GM23248 (cell line): ENCODE data around the gene TPRA1. TPM values are rescaled to one million over a fixed set of nuclear protein-coding genes. Genes with fewer than 3 reads are reported as not detected.

Experiments used
- DNase-seq: peaks from one replicate; pipeline ENCODE4 v3.0.0-alpha.2; 2015
- H2AFZ ChIP-seq: fragments of 200-600 bp; sonication (generic); 2 replicates; pipeline ENCODE4 v1.6.1; 2016; ENCODE audit warnings: antibody characterized with exemption
- H3F3A ChIP-seq: fragments of 200-600 bp; sonication (generic); 2 replicates; pipeline ENCODE4 v1.6.1; 2016; ENCODE audit warnings: mild to moderate bottlenecking, antibody characterized with exemption, mixed run types; ENCODE audit not compliant: insufficient read depth
- H3K27ac ChIP-seq: fragments of 200-600 bp; sonication (generic); 2 replicates; pipeline ENCODE4 v1.5.1; 2016; ENCODE audit warnings: mild to moderate bottlenecking
- H3K27me3 ChIP-seq: fragments of 200-600 bp; sonication (generic); replicated peaks from 2 replicates; pipeline ENCODE4 v1.6.1; 2016; ENCODE audit warnings: mild to moderate bottlenecking; ENCODE audit not compliant: insufficient read depth
- H3K36me3 ChIP-seq: fragments of 200-600 bp; sonication (generic); 2 replicates; pipeline ENCODE4 v1.6.1; 2016; ENCODE audit warnings: low read depth, mild to moderate bottlenecking
- H3K4me1 ChIP-seq: fragments of 200-600 bp; sonication (generic); 2 replicates; pipeline ENCODE4 v1.6.1; 2016; ENCODE audit warnings: mild to moderate bottlenecking; ENCODE audit not compliant: insufficient read depth
- H3K4me2 ChIP-seq: fragments of 200-600 bp; sonication (generic); one replicate; pipeline ENCODE4 v1.6.1; 2016; ENCODE audit warnings: mild to moderate bottlenecking; ENCODE audit not compliant: unreplicated experiment
- H3K4me3 ChIP-seq: fragments of 200-600 bp; sonication (generic); 2 replicates; pipeline ENCODE4 v1.5.1; 2016; ENCODE audit warnings: mild to moderate bottlenecking
- H3K79me2 ChIP-seq: fragments of 200-600 bp; sonication (generic); 2 replicates; pipeline ENCODE4 v1.6.1; 2016; ENCODE audit warnings: mild to moderate bottlenecking; ENCODE audit not compliant: insufficient read depth
- H3K9ac ChIP-seq: fragments of 200-600 bp; sonication (generic); 2 replicates; pipeline ENCODE4 v1.6.1; 2016; ENCODE audit warnings: mild to moderate bottlenecking
- H3K9me2 ChIP-seq: fragments of 200-600 bp; sonication (generic); 2 replicates; pipeline ENCODE4 v1.6.1; 2016; ENCODE audit warnings: mixed run types, mild to moderate bottlenecking, moderate library complexity; ENCODE audit not compliant: insufficient read depth
- H3K9me3 ChIP-seq: fragments of 200-600 bp; sonication (generic); one replicate; pipeline ENCODE4 v1.6.1; 2017; ENCODE audit warnings: low read depth
- H4K20me1 ChIP-seq: fragments of 200-600 bp; sonication (generic); 2 replicates; pipeline ENCODE4 v1.6.0; 2016; ENCODE audit not compliant: insufficient read depth
- EZH2 ChIP-seq: fragments of 200-600 bp; sonication (generic); IDR thresholded peaks from 2 replicates; pipeline ENCODE4 v1.6.1; 2018; ENCODE audit warnings: antibody characterized with exemption, mild to moderate bottlenecking; ENCODE audit not compliant: insufficient read depth, poor library complexity, severe bottlenecking
- EZH2phosphoT487 ChIP-seq: fragments of 200-600 bp; sonication (generic); IDR thresholded peaks from 2 replicates; pipeline ENCODE4 v1.6.1; 2018; ENCODE audit warnings: antibody characterized with exemption, moderate library complexity, mild to moderate bottlenecking, low read depth; ENCODE audit not compliant: insufficient read depth
- WGBS, 2 experiments: methylation state at CpG; one replicate each; pipeline ENCODE4 v1.1.6; 2015 to 2017; ENCODE audit warnings: low lambda C conversion rate in 2 of 2, low coverage in 1 of 2; ENCODE audit errors: missing lambda C conversion rate in 2 of 2; 5-methylcytosine and 5-hydroxymethylcytosine counted together
- in situ Hi-C: fragments of 300-500 bp; cut with MboI; formaldehyde crosslinking; loops from 2 replicates; pipeline ENCODE4 v1.15.0; 2020
- polyA plus RNA-seq: library from polyadenylated mRNA; unstranded; fragments of >200 nt; fragmentation: Nextera tagmentation; extraction: Ambion mirVana; gene quantifications from 2 replicates; pipeline ENCODE4 v1.2.1, GENCODE V29; 2016
- total RNA-seq: library from RNA; depleted of rRNA; stranded (reverse); fragments of >200 nt; shearing (Covaris generic); gene quantifications from 2 replicates; pipeline ENCODE4 v1.2.3, GENCODE V29; 2014

TPRA1 gene
- total and polyA plus RNA-seq, 2 experiments from 2014 or later: 42.8 to 56.1 TPM

DNA sequence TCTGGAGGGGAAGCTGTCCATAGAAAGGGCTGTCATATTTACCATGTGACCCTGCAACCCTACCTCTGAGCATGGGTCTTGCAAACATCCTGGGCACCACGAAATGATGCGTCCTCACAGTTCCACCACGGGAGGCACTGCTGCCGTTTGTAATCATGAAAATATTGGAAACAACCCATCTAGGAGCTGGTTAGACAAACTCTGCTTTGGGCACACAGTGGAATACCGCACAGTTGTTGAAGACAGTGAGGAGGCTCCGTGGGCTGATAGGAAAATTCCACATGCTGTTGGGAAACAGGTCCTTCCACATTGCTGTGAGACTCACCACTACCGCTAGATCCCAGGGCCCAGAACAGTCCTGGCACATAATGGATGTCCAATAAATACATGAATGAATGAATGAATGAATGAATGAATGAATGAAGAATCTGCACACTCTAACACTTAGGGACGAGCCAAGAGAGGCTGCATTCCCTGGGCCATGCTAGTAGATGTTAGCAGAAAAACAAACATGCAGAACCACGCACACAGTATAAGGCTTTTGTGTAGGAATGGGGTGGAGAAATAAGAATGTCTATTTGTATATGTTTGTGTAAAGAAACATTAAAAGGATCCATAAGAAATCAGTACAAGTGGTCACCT is 40.6 kb downstream of the TPRA1 start:
- Histone ChIP-seq H2AFZ (no peak overlapping the region), H3K9ac (no peak overlapping the region), H3K27me3 (no peaks in the 10 kb centered on the region; the same call in 1 of the 2 replicates), H3K4me1 (no peaks in the 10 kb centered on the region), H3K4me2 (no peak overlapping the region), H3F3A (no peaks in the 10 kb centered on the region), H4K20me1 (no peaks in the 10 kb centered on the region), H3K27ac (no peak overlapping the region), H3K36me3 (no peaks in the 10 kb centered on the region), H3K9me2 (no peaks in the 10 kb centered on the region), H3K4me3 (no peak overlapping the region), H3K9me3 (no peaks in the 10 kb centered on the region), H3K79me2 (no peaks in the 10 kb centered on the region)
- WGBS, 2 experiments: 79 to 80% methylated on average over 9 of the region's 9 CpGs
- DNase-seq: no peak
- in situ Hi-C loops: no loop called here
- no peak for TF ChIP-seq EZH2
- no peak for TF ChIP-seq EZH2phosphoT487

GRCh38 chr3:127547761-127548605 is 42.5 kb downstream of the TPRA1 start:
- H3K27me3 ChIP-seq: no peaks in the 10 kb centered on the region
- no peaks in the 10 kb centered on the region for H3K9me2 ChIP-seq
- no peaks in the 10 kb centered on the region for H3K4me1 ChIP-seq
- DNase-seq: peak; percentile 76
- no peaks in the 10 kb centered on the region for H3K36me3 ChIP-seq
- no peaks in the 10 kb centered on the region for H3F3A ChIP-seq
- TF ChIP-seq EZH2phosphoT487: no peak
- TF ChIP-seq EZH2: no peak
- 3 to 11% methylated on average over 21 to 42 of the region's 42 CpGs for WGBS, 2 experiments
- no peaks in the 10 kb centered on the region for H3K9me3 ChIP-seq
- in situ Hi-C loops: no loop called here
- no peaks in the 10 kb centered on the region for H3K79me2 ChIP-seq
- H2AFZ ChIP-seq: peak overlapping the region; percentile 87
- H4K20me1 ChIP-seq: no peaks in the 10 kb centered on the region
- no peak overlapping the region for H3K27ac ChIP-seq
- H3K9ac ChIP-seq: peak overlapping the region; percentile 24
- H3K4me2 ChIP-seq: peak overlapping the region; percentile 93
- H3K4me3 ChIP-seq: peak overlapping the region; percentile 69

- H3K36me3 ChIP-seq: no peaks in the 10 kb centered on the region
- peak overlapping the region; percentile 51; the same call in 1 of the 2 replicates for H2AFZ ChIP-seq
- H3K79me2 ChIP-seq: no peaks in the 10 kb centered on the region
- H3K27ac ChIP-seq: no peak overlapping the region
- H3K9ac ChIP-seq: no peak overlapping the region
- no peaks in the 10 kb centered on the region for H3K9me2 ChIP-seq
- H3K4me3 ChIP-seq: no peak overlapping the region; the same call in 1 of the 2 replicates
- no peaks in the 10 kb centered on the region for H3K27me3 ChIP-seq
- no peaks in the 10 kb centered on the region for H3K4me1 ChIP-seq
- H3F3A ChIP-seq: no peaks in the 10 kb centered on the region
- TF ChIP-seq EZH2: no peak
- no peak for TF ChIP-seq EZH2phosphoT487
- H4K20me1 ChIP-seq: no peaks in the 10 kb centered on the region
- H3K9me3 ChIP-seq: no peaks in the 10 kb centered on the region
- H3K4me2 ChIP-seq: no peak overlapping the region
- WGBS, 2 experiments: 40 to 67% methylated on average over 12 to 24 of the region's 24 CpGs
- no peak for DNase-seq
- in situ Hi-C loops: no loop called here
Observed at GRCh38 chr3:127546970-127547733, 43.4 kb downstream of the TPRA1 start.

DNA sequence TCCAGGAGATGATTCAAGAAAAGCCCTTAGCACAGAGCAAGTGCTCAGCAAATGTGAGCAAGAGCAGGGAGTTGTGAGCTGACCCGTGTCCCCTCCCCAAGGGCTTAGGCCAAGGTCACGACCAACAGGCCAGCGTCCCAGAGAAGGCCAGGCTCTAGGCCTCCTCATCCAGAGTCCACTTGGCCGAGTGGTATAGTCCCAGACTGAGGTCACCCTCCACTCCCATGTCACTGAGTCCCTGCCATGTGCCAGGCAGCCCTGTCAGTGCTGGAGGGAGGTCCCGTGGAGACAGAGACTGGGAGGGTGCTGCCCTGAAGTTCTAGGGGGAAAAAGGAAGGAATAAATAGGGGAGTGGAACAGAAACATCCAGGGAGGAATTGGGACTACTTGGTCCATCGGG is 44.0 kb downstream of the TPRA1 start:
- Histone ChIP-seq H4K20me1 (no peaks in the 10 kb centered on the region), H3K36me3 (no peaks in the 10 kb centered on the region), H3K9ac (no peak overlapping the region), H3K4me1 (no peaks in the 10 kb centered on the region), H2AFZ (no peak overlapping the region), H3K9me3 (no peaks in the 10 kb centered on the region), H3K27me3 (no peaks in the 10 kb centered on the region), H3K9me2 (no peaks in the 10 kb centered on the region), H3F3A (no peaks in the 10 kb centered on the region), H3K27ac (no peak overlapping the region), H3K79me2 (no peaks in the 10 kb centered on the region), H3K4me3 (no peak overlapping the region), H3K4me2 (no peak overlapping the region)
- WGBS, 2 experiments: 67 to 80% methylated on average over 6 of the region's 6 CpGs
- in situ Hi-C loops: no loop called here
- no peak for DNase-seq
- TF ChIP-seq EZH2 (no peak), EZH2phosphoT487 (no peak)
